HG03520 (cell line): ENCODE measurements around the gene LITAF.
"Not testable (repeated sequence)": the region's sequence is repeated elsewhere in the genome, so short reads cannot be mapped to it uniquely, and the experiment has no call there.

Source experiments
- ATAC-seq: cut with Tn5 transposase; IDR thresholded peaks from one replicate; pipeline ENCODE4 v1.9.1; 2021; ENCODE audit warnings: mild to moderate bottlenecking, moderate library complexity; ENCODE audit not compliant: unreplicated experiment

LITAF gene

DNA sequence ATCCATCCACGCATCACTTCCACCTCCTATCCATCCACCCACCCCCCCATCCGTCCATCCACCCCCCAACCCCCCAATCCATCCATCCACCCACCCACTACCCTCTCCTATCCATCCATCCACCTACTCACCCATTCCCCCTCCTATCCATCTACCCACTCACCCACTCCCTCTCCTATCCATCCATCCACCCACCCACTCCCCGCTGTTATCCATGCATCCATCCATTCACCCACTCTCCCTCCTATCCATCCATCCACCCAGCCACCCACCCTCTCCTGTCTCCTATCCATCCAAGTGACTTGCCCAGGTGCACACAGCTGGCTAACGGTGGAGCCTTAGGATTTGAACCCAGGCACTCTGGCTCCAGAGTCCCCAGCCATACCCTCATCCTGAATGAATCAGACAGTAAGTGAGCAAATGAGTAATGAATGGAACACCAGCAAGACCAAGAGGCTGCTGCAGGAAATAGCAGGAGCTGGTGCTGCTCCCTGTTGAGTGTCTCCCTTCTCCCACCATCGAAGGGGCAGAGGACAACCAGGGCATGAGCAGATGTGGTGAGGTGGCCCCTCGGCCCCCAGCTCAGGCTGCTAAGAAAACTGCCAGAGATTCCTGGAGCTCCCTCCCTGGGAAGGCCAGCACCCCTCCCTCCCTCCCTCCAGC lies 62.5 kb downstream of the LITAF start:
- ATAC-seq: no peak

DNA sequence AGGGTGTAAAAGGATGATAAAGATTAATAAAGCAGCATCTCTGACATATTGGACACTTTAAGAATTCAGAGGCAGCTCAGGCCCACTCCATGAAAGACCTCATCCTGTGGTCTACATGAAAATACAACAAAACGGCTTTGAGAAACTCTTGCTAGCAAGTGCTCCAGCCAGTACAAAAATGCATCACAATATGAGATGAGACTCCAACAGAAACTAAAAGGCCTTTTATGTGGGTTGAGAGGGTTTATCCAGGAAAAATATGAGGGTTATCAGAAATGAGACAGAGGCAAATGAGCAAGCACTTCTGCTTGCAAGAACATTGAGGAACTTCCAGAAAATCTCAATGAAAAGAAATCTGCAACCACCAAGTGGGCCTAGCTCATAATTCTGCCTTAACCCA lies 65.7 kb downstream of the LITAF start:
- no peak for ATAC-seq

GRCh38 chr16:11520442-11520841 lies 66.3 kb downstream of the LITAF start:
- no peak for ATAC-seq

DNA sequence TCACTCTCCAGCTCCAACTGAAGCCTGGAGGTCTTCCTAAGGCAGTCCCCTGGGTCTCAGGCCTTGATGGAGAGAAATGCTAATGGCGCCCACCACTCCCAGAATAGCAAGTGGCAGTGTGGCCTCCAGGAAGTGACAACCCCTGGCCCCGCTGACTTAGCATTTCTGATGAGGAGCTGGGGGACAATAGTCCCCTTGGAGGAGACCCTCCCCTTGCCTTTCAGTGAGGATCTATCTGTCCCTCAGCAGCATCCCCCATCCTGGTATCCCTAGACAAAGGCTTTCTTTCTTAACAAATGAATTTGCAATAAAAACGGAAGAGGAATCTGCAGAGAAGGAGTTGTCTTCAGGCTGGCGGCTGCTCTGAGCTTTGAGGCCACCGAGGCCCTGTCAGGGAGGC lies 68.8 kb downstream of the LITAF start:
- no peak for ATAC-seq

DNA sequence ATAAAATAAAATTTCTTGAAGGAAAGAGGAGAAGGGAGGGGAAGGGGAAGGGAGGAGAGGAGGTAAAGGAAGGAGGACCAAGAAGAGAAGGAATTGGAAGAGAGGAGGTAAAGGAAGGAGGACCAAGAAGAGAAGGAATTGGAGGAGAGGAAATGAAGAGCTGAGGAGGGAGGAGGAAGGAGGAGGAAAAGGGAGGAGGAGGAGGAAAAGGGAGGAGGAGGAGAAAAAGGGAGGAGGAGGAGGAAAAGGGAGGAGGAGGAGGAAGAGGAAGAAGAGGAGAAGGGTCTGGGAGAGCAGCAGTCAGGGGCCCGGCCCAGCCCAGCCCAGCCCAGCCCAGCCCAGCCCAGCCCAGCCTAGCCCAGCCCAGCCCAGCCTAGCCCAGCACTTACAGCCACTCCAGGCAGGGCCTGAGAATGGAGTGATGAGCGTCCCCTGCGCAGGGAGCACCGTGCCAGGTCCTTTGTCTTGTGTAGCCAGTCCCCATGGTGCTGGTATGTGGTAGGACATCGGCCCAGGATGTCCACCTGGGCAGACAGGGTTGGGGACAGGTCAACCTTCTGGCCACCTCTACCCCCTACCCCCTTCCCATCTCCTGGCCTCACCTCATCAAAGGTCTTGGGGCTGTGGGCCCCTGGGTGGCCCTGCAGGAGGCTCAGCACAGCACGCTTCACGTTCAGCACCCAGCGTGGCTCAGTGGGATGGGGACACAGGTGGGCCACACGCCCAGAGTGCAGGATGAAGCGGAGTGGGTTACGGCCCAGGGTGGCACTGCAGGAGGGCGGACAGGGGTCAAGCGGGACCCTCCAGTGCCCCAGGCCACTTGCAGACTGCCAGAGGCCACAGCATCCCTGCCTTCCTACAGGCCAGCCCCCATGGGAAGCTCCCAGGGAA lies 70.9 kb downstream of the LITAF start:
- ATAC-seq: no peak

GRCh38 chr16:11514283-11514682 lies 72.4 kb downstream of the LITAF start:
- no peak for ATAC-seq

- not testable (repeated sequence) for ATAC-seq
These were observed 73.4 kb downstream of the LITAF start for GRCh38 chr16:11513366-11513765.

GRCh38 chr16:11511801-11512200 lies 74.9 kb downstream of the LITAF start:
- ATAC-seq: no peak

DNA sequence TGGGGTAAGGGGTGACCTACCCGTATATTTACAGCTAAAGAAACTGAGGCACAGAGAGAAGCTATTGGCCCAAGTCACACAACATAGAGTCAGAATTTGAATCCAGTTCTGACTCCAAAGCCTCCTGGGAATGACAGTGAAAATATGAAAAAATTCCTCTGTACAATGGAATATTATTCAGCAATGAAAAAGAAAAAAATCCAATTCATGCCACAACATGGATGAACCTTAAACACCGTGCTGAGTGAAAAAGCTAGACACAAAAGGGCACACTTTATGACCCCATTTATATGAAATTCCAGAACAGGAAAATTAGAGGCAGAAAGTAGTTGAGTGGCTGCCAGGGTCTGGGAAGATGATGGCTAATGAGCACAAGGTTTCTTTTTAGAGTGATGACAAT lies 75.4 kb downstream of the LITAF start:
- no peak for ATAC-seq

DNA sequence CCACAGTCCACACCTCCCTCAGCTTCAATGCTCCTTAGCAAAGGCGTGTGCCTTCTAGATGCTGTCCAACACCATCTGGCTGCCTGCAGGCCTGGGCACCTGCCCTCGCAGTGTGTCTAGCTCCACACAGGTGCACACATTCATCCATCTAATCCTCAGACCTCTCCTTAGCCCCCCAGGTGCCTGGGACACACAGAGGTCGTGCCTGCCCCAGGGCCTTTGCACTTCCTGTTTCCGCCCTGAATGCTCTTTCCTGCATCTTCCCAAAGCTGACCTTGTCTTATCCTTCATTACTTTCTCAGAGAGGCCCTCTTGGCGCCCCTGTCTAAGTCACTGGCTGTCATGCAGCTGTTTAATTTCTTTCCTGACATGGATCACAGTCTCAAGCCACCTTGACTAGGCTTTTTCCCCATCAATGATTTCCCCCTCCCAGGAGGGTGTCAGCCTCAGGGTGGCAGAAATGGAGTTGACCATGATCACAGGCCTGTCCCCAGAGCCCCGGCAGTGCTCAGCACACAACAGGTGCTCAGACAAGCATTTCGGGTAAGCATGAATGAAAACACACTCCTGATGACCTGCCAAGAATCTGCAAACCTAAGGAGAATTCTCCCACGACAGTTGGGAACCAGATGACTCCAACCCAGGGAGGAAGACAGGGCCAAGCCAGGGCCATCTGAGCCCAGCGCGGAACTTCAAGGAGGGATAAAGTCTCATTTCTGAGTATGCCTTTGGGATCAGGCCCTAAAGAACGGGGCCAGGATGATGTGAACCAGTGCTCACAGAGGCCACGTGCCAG lies 76.3 kb downstream of the LITAF start:
- no peak for ATAC-seq

- no peak for ATAC-seq
These were observed 78.7 kb downstream of the LITAF start for GRCh38 chr16:11507991-11508390.

DNA sequence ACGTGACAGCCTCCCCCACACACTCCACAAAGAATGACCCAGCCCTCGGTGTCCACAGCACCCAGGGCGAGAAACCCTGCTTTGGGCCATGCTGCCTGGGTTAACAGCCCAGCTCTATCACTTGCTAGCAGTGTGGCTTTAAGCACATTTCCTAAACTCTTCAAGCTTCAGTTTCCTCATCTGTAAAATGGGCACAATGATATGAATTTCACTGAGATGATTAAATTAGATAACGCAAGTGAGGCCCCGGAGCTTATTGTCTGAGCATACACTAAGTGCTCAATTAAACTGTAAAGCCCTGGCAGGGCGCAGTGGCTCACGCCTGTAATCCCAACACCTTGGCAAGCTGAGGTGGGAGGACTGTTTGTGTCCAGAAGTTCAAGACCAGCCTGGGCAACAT lies 79.4 kb downstream of the LITAF start:
- no peak for ATAC-seq

GRCh38 chr16:11506741-11507305 lies 79.9 kb downstream of the LITAF start:
- ATAC-seq: no peak

DNA sequence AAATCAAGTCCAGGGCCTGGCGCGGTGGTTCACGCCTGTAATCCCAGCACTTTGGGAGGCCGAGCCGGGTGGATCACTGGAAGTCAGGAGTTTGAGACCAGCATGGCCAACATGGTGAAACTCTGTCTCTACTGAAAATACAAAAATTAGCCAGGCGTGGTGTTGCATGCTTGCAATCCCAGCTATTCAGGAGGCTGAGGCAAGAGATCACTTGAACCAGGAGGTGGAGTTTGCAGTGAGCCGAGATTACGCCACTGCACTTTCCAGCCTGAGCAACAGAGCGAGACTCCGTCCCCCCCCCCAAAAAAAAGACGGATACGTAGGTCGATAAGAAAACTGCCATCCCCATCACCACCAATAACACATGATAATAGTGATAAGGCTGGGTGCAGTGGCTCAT lies 82.5 kb downstream of the LITAF start:
- ATAC-seq: not testable (repeated sequence)

DNA sequence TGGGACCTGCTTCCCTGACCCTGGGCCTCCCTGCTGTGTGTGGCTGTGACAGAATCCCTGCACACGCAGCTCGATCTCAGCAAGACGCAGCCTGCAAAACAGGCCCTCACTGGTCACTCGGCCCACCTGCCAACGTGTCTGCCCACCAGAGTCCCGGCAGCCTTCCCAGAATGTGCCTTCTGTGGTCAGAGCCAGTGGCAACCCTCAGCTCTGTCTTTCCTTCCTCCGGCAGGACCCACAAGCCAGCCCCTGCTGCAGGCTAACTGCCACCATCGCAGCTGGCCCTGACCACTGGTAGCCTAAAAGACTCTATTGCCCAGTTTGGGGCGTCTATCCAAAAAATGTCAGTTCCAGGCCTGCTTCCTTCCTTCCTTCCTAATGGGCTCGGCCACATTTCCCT lies 83.2 kb downstream of the LITAF start:
- ATAC-seq: no peak

DNA sequence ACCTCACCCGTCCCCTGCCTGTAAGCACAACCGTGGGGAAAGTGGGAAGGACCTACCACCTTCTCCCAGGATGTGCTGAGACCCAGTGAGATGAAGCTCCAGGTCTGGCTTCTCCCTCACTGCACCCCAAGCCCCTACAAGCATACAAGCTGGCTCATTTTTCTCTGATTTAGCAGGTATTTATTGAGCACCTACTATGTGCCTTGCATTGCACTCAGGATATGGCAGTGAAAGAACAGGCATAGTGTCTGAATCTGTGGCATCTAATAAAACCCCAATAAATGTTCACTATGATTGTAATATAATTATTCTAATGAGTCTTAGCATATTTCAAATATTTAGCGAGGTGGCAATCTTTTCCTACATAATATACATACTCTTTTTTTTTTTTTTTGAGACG lies 84.5 kb downstream of the LITAF start:
- no peak for ATAC-seq

GRCh38 chr16:11501632-11502031 lies 85.1 kb downstream of the LITAF start:
- ATAC-seq: no peak

GRCh38 chr16:11500700-11501346 lies 85.9 kb downstream of the LITAF start:
- ATAC-seq: no peak

- ATAC-seq: no peak
These were observed 87.2 kb downstream of the LITAF start for GRCh38 chr16:11499295-11500089.

- ATAC-seq: no peak
These were observed 88.0 kb downstream of the LITAF start for GRCh38 chr16:11498683-11499082.
